Fibroblast of peridontal ligament (primary cell): Measurements from ENCODE around the gene MAP6D1.
"Not testable (repeated sequence)": the region's sequence is repeated elsewhere in the genome, so short reads cannot be mapped to it uniquely, and the experiment has no call there.

Source experiments
- DNase-seq: peaks from one replicate; pipeline ENCODE4 v3.0.0-alpha.2; 2010; ENCODE audit errors: extremely low read depth

MAP6D1 gene

GRCh38 chr3:183799461-183799860 lies 25.9 kb downstream of the MAP6D1 start:
- no peak for DNase-seq

- no peak for DNase-seq
These were observed 27.4 kb downstream of the MAP6D1 start for GRCh38 chr3:183797996-183798395.

- no peak for DNase-seq
These were observed 29.0 kb downstream of the MAP6D1 start for GRCh38 chr3:183796372-183796771.

GRCh38 chr3:183794452-183794851 lies 30.9 kb downstream of the MAP6D1 start:
- DNase-seq: no peak

GRCh38 chr3:183792976-183793375 lies 32.4 kb downstream of the MAP6D1 start:
- no peak for DNase-seq

- no peak for DNase-seq
These were observed 34.7 kb downstream of the MAP6D1 start for GRCh38 chr3:183790700-183791099.

- no peak for DNase-seq
These were observed 35.6 kb downstream of the MAP6D1 start for GRCh38 chr3:183789826-183790225.

- DNase-seq: not testable (repeated sequence)
These were observed 40.9 kb downstream of the MAP6D1 start for GRCh38 chr3:183784503-183784902.

GRCh38 chr3:183782576-183783276 lies 42.7 kb downstream of the MAP6D1 start:
- DNase-seq: no peak

GRCh38 chr3:183781246-183781645 lies 44.1 kb downstream of the MAP6D1 start:
- no peak for DNase-seq

GRCh38 chr3:183779896-183780465 lies 45.4 kb downstream of the MAP6D1 start:
- DNase-seq: no peak

GRCh38 chr3:183777016-183777618 lies 48.3 kb downstream of the MAP6D1 start:
- peak; percentile 15 for DNase-seq

GRCh38 chr3:183776451-183776850 lies 48.9 kb downstream of the MAP6D1 start:
- DNase-seq: not testable (repeated sequence)

- no peak for DNase-seq
These were observed 49.6 kb downstream of the MAP6D1 start for GRCh38 chr3:183775781-183776180.

- DNase-seq: peak; percentile 10
These were observed 50.7 kb downstream of the MAP6D1 start for GRCh38 chr3:183774631-183775030.

GRCh38 chr3:183769453-183769852 lies 55.9 kb downstream of the MAP6D1 start:
- DNase-seq: no peak

GRCh38 chr3:183768114-183768513 lies 57.3 kb downstream of the MAP6D1 start:
- DNase-seq: no peak

- DNase-seq: peak; percentile 71
These were observed 58.4 kb downstream of the MAP6D1 start for GRCh38 chr3:183766745-183767606.

- no peak for DNase-seq
These were observed 59.3 kb downstream of the MAP6D1 start for GRCh38 chr3:183766107-183766506.
